Measurements from ENCODE around the gene MERTK. TPM values are rescaled to one million over a fixed set of nuclear protein-coding genes. Genes with fewer than 3 reads are reported as not detected.

Gene MERTK
- polyA plus RNA-seq, 4 donors, result 19.7 to 23.5 (median 20.6) TPM

- no peak for DNase-seq (ENCODE audit: low read depth in 4 of 4, low spot score in 2 of 4)
Observed at GRCh38 chr2:112004253-112004645, 105.8 kb downstream of the MERTK start.

GRCh38 chr2:112005406-112006075 lies 107.1 kb downstream of the MERTK start:
- DNase-seq (ENCODE audit: low read depth in 4 of 4, low spot score in 2 of 4), result no peak

- no peak for DNase-seq (ENCODE audit: low read depth in 4 of 4, low spot score in 2 of 4)
Observed at GRCh38 chr2:112006076-112006410, 107.6 kb downstream of the MERTK start.

GRCh38 chr2:112007493-112007892 lies 109.1 kb downstream of the MERTK start:
- no peak for DNase-seq (ENCODE audit: low read depth in 4 of 4, low spot score in 2 of 4)

- no peak for DNase-seq (ENCODE audit: low read depth in 4 of 4, low spot score in 2 of 4)
Observed at GRCh38 chr2:112008910-112009485, 110.6 kb downstream of the MERTK start.

- no peak for DNase-seq (ENCODE audit: low read depth in 4 of 4, low spot score in 2 of 4)
Observed at GRCh38 chr2:112010751-112011150, 112.3 kb downstream of the MERTK start.

GRCh38 chr2:112012556-112012955 lies 114.1 kb downstream of the MERTK start:
- DNase-seq (ENCODE audit: low read depth in 4 of 4, low spot score in 2 of 4), result no peak

- DNase-seq (ENCODE audit: low read depth in 4 of 4, low spot score in 2 of 4), result no peak
Observed at GRCh38 chr2:112018846-112019245, 120.4 kb downstream of the MERTK start.

GRCh38 chr2:112019569-112019982 lies 121.2 kb downstream of the MERTK start:
- no peak for DNase-seq (ENCODE audit: low read depth in 4 of 4, low spot score in 2 of 4)

GRCh38 chr2:112020561-112020960 lies 122.2 kb downstream of the MERTK start:
- DNase-seq (ENCODE audit: low read depth in 4 of 4, low spot score in 2 of 4), result no peak

- DNase-seq (ENCODE audit: low read depth in 4 of 4, low spot score in 2 of 4), result no peak
Observed at GRCh38 chr2:112021290-112021689, 122.9 kb downstream of the MERTK start.

GRCh38 chr2:112021781-112022231 lies 123.4 kb downstream of the MERTK start:
- no peak for DNase-seq (ENCODE audit: low read depth in 4 of 4, low spot score in 2 of 4)

- no peak for DNase-seq (ENCODE audit: low read depth in 4 of 4, low spot score in 2 of 4)
Observed at GRCh38 chr2:112023707-112024106, 125.3 kb downstream of the MERTK start.

GRCh38 chr2:112024231-112024630 lies 125.8 kb downstream of the MERTK start:
- no peak for DNase-seq (ENCODE audit: low read depth in 4 of 4, low spot score in 2 of 4)

GRCh38 chr2:112024896-112025491 lies 126.6 kb downstream of the MERTK start:
- DNase-seq (ENCODE audit: low read depth in 4 of 4, low spot score in 2 of 4), result no peak

- no peak for DNase-seq (ENCODE audit: low read depth in 4 of 4, low spot score in 2 of 4)
Observed at GRCh38 chr2:112026509-112026908, 128.1 kb downstream of the MERTK start.

GRCh38 chr2:112027767-112028166 lies 129.4 kb downstream of the MERTK start:
- DNase-seq (ENCODE audit: low read depth in 4 of 4, low spot score in 2 of 4), result no peak

- no peak for DNase-seq (ENCODE audit: low read depth in 4 of 4, low spot score in 2 of 4)
Observed at GRCh38 chr2:112029164-112029563, 130.8 kb downstream of the MERTK start.

GRCh38 chr2:112031473-112032223 lies 133.2 kb downstream of the MERTK start:
- DNase-seq (ENCODE audit: low read depth in 4 of 4, low spot score in 2 of 4), result no peak

- no peak for DNase-seq (ENCODE audit: low read depth in 4 of 4, low spot score in 2 of 4)
Observed at GRCh38 chr2:112032224-112032586, 133.8 kb downstream of the MERTK start.

- DNase-seq (ENCODE audit: low read depth in 4 of 4, low spot score in 2 of 4), result no peak
Observed at GRCh38 chr2:112032689-112033465, 134.5 kb downstream of the MERTK start.

All from left renal cortex interstitium (tissue), 4 donors.